GM23248 (cell line): ENCODE measurements around the gene COL23A1. TPM values are rescaled to one million over a fixed set of nuclear protein-coding genes. Genes with fewer than 3 reads are reported as not detected.

Experiments used
- DNase-seq: peaks from one replicate; pipeline ENCODE4 v3.0.0-alpha.2; 2015
- H2AFZ ChIP-seq: fragments of 200-600 bp; sonication (generic); 2 replicates; pipeline ENCODE4 v1.6.1; 2016; ENCODE audit warnings: antibody characterized with exemption
- H3F3A ChIP-seq: fragments of 200-600 bp; sonication (generic); 2 replicates; pipeline ENCODE4 v1.6.1; 2016; ENCODE audit warnings: mild to moderate bottlenecking, antibody characterized with exemption, mixed run types; ENCODE audit not compliant: insufficient read depth
- H3K27ac ChIP-seq: fragments of 200-600 bp; sonication (generic); 2 replicates; pipeline ENCODE4 v1.5.1; 2016; ENCODE audit warnings: mild to moderate bottlenecking
- H3K27me3 ChIP-seq: fragments of 200-600 bp; sonication (generic); replicated peaks from 2 replicates; pipeline ENCODE4 v1.6.1; 2016; ENCODE audit warnings: mild to moderate bottlenecking; ENCODE audit not compliant: insufficient read depth
- H3K36me3 ChIP-seq: fragments of 200-600 bp; sonication (generic); 2 replicates; pipeline ENCODE4 v1.6.1; 2016; ENCODE audit warnings: low read depth, mild to moderate bottlenecking
- H3K4me1 ChIP-seq: fragments of 200-600 bp; sonication (generic); 2 replicates; pipeline ENCODE4 v1.6.1; 2016; ENCODE audit warnings: mild to moderate bottlenecking; ENCODE audit not compliant: insufficient read depth
- H3K4me2 ChIP-seq: fragments of 200-600 bp; sonication (generic); one replicate; pipeline ENCODE4 v1.6.1; 2016; ENCODE audit warnings: mild to moderate bottlenecking; ENCODE audit not compliant: unreplicated experiment
- H3K4me3 ChIP-seq: fragments of 200-600 bp; sonication (generic); 2 replicates; pipeline ENCODE4 v1.5.1; 2016; ENCODE audit warnings: mild to moderate bottlenecking
- H3K79me2 ChIP-seq: fragments of 200-600 bp; sonication (generic); 2 replicates; pipeline ENCODE4 v1.6.1; 2016; ENCODE audit warnings: mild to moderate bottlenecking; ENCODE audit not compliant: insufficient read depth
- H3K9ac ChIP-seq: fragments of 200-600 bp; sonication (generic); 2 replicates; pipeline ENCODE4 v1.6.1; 2016; ENCODE audit warnings: mild to moderate bottlenecking
- H3K9me2 ChIP-seq: fragments of 200-600 bp; sonication (generic); 2 replicates; pipeline ENCODE4 v1.6.1; 2016; ENCODE audit warnings: mixed run types, mild to moderate bottlenecking, moderate library complexity; ENCODE audit not compliant: insufficient read depth
- H3K9me3 ChIP-seq: fragments of 200-600 bp; sonication (generic); one replicate; pipeline ENCODE4 v1.6.1; 2017; ENCODE audit warnings: low read depth
- H4K20me1 ChIP-seq: fragments of 200-600 bp; sonication (generic); 2 replicates; pipeline ENCODE4 v1.6.0; 2016; ENCODE audit not compliant: insufficient read depth
- EZH2 ChIP-seq: fragments of 200-600 bp; sonication (generic); IDR thresholded peaks from 2 replicates; pipeline ENCODE4 v1.6.1; 2018; ENCODE audit warnings: antibody characterized with exemption, mild to moderate bottlenecking; ENCODE audit not compliant: insufficient read depth, poor library complexity, severe bottlenecking
- EZH2phosphoT487 ChIP-seq: fragments of 200-600 bp; sonication (generic); IDR thresholded peaks from 2 replicates; pipeline ENCODE4 v1.6.1; 2018; ENCODE audit warnings: antibody characterized with exemption, moderate library complexity, mild to moderate bottlenecking, low read depth; ENCODE audit not compliant: insufficient read depth
- WGBS, 2 experiments: methylation state at CpG; one replicate each; pipeline ENCODE4 v1.1.6; 2015 to 2017; ENCODE audit warnings: low lambda C conversion rate in 2 of 2, low coverage in 1 of 2; ENCODE audit errors: missing lambda C conversion rate in 2 of 2; 5-methylcytosine and 5-hydroxymethylcytosine counted together
- in situ Hi-C: fragments of 300-500 bp; cut with MboI; formaldehyde crosslinking; loops from 2 replicates; pipeline ENCODE4 v1.15.0; 2020
- polyA plus RNA-seq: library from polyadenylated mRNA; unstranded; fragments of >200 nt; fragmentation: Nextera tagmentation; extraction: Ambion mirVana; gene quantifications from 2 replicates; pipeline ENCODE4 v1.2.1, GENCODE V29; 2016
- total RNA-seq: library from RNA; depleted of rRNA; stranded (reverse); fragments of >200 nt; shearing (Covaris generic); gene quantifications from 2 replicates; pipeline ENCODE4 v1.2.3, GENCODE V29; 2014

COL23A1 gene
- total and polyA plus RNA-seq, 2 experiments from 2014 or later: not detected

DNA sequence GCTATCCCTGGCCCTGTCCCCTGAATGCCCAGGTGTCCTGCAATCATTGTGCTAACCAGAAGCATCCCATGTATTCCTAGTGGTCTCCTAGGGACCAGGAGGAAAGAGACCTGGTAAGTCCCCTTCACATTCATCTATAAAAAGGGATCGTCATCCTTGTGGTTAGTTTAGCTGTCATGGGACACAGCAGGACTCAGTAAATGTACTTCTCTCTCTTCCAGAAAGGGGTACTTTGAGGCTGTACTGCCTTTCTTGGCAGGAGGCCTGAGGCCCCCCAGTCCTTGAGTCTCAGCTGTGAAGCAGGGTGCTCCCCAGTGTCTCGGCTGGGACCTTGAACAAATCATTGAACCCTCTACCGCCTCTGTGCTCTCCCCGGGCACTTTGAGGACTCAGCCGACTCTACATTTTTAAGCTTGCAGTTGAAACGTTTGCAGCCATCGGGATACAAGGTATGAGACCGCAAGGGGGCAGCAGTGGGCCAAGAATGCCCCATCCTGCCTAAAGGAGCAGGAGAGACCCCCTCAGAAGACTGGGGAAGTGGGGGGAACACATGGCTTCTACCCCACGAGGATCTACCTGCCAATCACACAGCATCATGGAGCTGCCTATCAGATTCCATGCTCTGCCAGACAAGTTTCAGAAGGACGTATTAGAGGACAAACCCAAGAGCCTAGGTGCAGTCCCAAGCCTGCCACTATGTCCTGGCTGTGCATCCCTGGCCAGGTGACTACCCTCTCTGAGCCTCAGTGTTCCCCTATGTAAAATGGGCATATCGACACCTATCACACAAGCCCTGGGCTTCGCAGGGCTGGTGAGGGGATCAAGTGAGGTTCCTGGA lies 355.2 kb downstream of the COL23A1 start:
- H3F3A ChIP-seq: peaks cover 18% of the 10 kb centered on the region; the same call in 1 of the 2 replicates
- peaks cover 19% of the 10 kb centered on the region for H3K4me1 ChIP-seq
- H3K27ac ChIP-seq: no peak overlapping the region
- in situ Hi-C loops: no loop called here
- peaks cover 1% of the 10 kb centered on the region; the same call in 1 of the 2 replicates for H3K36me3 ChIP-seq
- peak overlapping the region; percentile 68 for H2AFZ ChIP-seq
- no peaks in the 10 kb centered on the region for H3K9me2 ChIP-seq
- peak; percentile 76 for DNase-seq
- H3K4me2 ChIP-seq: peak overlapping the region; percentile 7
- TF ChIP-seq EZH2phosphoT487 (no peak), EZH2 (no peak)
- no peak overlapping the region for H3K9ac ChIP-seq
- WGBS, 2 experiments: 22 to 30% methylated on average over 12 of the region's 12 CpGs
- peaks cover 21% of the 10 kb centered on the region for H3K79me2 ChIP-seq
- H3K4me3 ChIP-seq: no peak overlapping the region
- H4K20me1 ChIP-seq: no peaks in the 10 kb centered on the region
- no peaks in the 10 kb centered on the region for H3K9me3 ChIP-seq
- no peaks in the 10 kb centered on the region for H3K27me3 ChIP-seq

DNA sequence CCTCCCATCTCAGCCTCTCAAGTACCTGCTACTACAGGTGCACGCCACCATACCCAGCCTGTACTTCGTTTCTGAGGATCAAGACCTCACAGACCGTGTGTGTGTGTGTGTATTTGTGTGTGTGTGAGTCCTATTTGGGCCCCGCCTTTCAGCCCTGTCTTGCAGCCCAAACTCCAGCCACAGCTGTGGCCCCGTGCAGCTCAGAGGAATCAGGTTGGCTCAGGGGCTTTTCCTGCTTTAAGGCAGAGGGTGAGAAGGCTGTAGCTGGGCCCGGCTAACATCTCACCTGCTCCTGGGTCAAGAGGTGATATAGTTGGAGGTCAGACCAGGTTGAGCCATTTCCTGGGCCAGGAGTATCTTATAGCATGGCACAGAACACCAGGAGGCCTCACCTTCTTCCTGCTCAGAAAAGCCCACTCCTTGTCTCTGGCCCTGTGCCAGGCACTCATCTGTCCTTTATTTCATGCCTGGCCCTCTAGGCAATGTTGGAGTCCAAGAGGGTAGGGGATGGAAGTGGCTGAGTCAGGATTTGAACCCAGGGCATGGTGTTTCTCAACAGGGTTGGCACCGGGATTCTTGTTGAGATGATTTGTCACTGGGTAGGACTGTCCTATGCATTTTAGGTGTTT lies 356.0 kb downstream of the COL23A1 start:
- peaks cover 15% of the 10 kb centered on the region for H3K4me1 ChIP-seq
- no peaks in the 10 kb centered on the region for H4K20me1 ChIP-seq
- TF ChIP-seq EZH2: no peak
- no peak for TF ChIP-seq EZH2phosphoT487
- no peak overlapping the region for H3K9ac ChIP-seq
- no peaks in the 10 kb centered on the region for H3K27me3 ChIP-seq
- no peaks in the 10 kb centered on the region for H3K9me3 ChIP-seq
- peaks cover 18% of the 10 kb centered on the region; the same call in 1 of the 2 replicates for H3F3A ChIP-seq
- H3K36me3 ChIP-seq: peaks cover 9% of the 10 kb centered on the region; the same call in 1 of the 2 replicates
- no peaks in the 10 kb centered on the region for H3K9me2 ChIP-seq
- H3K27ac ChIP-seq: no peak overlapping the region
- no peak overlapping the region for H3K4me3 ChIP-seq
- in situ Hi-C loops: no loop called here
- WGBS, 2 experiments: 64 to 68% methylated on average over 7 of the region's 7 CpGs
- no peak for DNase-seq
- H3K79me2 ChIP-seq: peaks cover 28% of the 10 kb centered on the region
- no peak overlapping the region for H3K4me2 ChIP-seq
- H2AFZ ChIP-seq: no peak overlapping the region; the same call in 1 of the 2 replicates

DNA sequence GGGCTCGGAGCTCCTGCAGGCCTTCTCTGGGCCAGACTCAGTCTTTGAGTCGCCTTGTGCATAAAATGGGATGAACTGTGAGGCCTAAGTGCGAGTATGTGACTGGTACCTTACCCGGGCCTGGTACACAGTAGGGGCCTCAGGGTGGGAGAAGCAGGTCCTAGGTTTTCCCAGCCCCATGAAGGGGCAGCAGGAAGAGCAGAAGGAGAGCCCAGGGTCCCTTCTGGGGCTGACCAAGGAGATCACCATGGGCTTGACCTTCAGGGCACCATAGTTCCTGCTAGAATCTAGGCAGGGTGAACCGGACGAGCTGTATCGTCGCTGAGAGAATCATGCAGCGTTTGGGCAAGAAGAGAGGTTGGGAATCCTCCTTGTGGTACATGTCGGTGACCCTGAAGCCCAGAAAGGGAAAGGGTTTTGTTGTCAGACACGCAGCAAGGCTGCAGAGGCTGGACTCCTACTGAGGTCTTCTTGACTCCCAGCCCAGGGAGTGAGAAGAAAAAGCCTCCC lies 357.2 kb downstream of the COL23A1 start:
- H3K4me3 ChIP-seq: peak overlapping the region; percentile 92
- peaks cover 15% of the 10 kb centered on the region for H3K4me1 ChIP-seq
- in situ Hi-C loops: no loop called here
- no peak for DNase-seq
- TF ChIP-seq EZH2: no peak
- no peak for TF ChIP-seq EZH2phosphoT487
- peak overlapping the region; percentile 81 for H3K4me2 ChIP-seq
- peak overlapping the region; percentile 85 for H2AFZ ChIP-seq
- H3K79me2 ChIP-seq: peaks cover 29% of the 10 kb centered on the region
- no peaks in the 10 kb centered on the region for H3K9me2 ChIP-seq
- 65% methylated on average over 11 of the region's 11 CpGs for WGBS, 2 experiments
- peak overlapping the region; percentile 67 for H3K27ac ChIP-seq
- H3K9ac ChIP-seq: peak overlapping the region; percentile 89
- H3K9me3 ChIP-seq: no peaks in the 10 kb centered on the region
- H3K27me3 ChIP-seq: no peaks in the 10 kb centered on the region
- H4K20me1 ChIP-seq: no peaks in the 10 kb centered on the region
- H3F3A ChIP-seq: peaks cover 18% of the 10 kb centered on the region; the same call in 1 of the 2 replicates
- peaks cover 13% of the 10 kb centered on the region; the same call in 1 of the 2 replicates for H3K36me3 ChIP-seq

DNA sequence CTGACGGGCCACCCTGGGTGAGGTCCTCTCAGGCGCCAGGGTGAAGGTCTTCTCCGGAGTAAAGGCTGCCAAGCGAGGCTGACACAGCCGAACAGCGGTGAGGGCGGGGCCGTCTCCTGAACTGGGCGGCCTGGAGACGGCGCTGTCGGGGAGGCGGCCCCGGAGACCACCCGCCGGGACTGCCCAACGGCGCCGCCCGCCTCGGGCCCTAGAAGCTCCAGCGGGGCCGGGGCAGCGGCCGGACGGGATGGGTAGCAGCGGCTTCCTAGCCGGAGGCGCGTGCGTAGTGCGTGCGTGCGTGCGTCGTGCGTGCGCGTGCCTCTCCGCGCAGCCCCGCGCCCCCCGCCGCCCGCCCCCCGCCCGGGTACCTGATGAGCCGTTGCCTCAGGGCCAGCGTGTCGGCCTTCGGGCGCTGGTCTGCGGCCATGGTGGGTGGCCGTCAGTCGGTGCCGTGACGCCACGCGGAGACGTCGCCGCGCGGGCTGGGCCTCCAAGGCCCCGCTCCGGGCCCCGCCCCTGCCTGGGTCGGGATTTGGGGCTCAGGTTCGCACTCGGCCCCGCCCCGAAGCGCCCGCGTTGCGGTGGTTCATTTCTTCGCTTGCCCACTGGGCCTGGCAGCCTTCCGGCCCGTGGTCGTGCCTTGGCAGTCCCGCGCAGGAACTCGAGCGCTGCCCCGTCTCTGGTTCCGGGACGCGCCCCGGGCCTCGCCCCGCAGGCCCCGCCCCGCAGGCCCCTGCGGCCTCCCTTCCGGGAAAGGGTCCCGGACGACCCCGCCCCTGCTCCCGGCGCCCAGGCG lies 357.9 kb downstream of the COL23A1 start, which contains the start of gene PHYKPL:
Gene PHYKPL (minus strand): TSS at position 679 of the 796 bp plus-strand sequence. CDS start 252 bp downstream, at position 427.
- peak within 1 kb of the TSS; percentile 85 for H2AFZ ChIP-seq
- H3K27ac ChIP-seq: peak within 1 kb of the TSS; percentile 67
- H3K4me3 ChIP-seq: peak within 1 kb of the TSS; percentile 92
- peak; percentile 88 for DNase-seq
- 1% methylated on average over 72 to 79 of the region's 102 CpGs for WGBS, 2 experiments
- no peaks in the 10 kb centered on the region for H3K27me3 ChIP-seq
- peak within 1 kb of the TSS; percentile 81 for H3K4me2 ChIP-seq
- H3K9ac ChIP-seq: peak within 1 kb of the TSS; percentile 89
- peaks cover 18% of the 10 kb centered on the region; the same call in 1 of the 2 replicates for H3F3A ChIP-seq
- no peaks in the 10 kb centered on the region for H3K9me2 ChIP-seq
- no peaks in the 10 kb centered on the region for H4K20me1 ChIP-seq
- in situ Hi-C loops: no loop called here
- H3K4me1 ChIP-seq: peaks cover 15% of the 10 kb centered on the region
- H3K9me3 ChIP-seq: no peaks in the 10 kb centered on the region
- H3K36me3 ChIP-seq: peaks cover 19% of the 10 kb centered on the region; the same call in 1 of the 2 replicates
- peaks cover 30% of the 10 kb centered on the region for H3K79me2 ChIP-seq
- TF ChIP-seq EZH2 (no peak), EZH2phosphoT487 (no peak)
